ENCODE results near the gene RANBP17.
"Not testable (repeated sequence)": the region's sequence is repeated elsewhere in the genome, so short reads cannot be mapped to it uniquely, and the experiment has no call there.

- TF ChIP-seq, protein P1, sequence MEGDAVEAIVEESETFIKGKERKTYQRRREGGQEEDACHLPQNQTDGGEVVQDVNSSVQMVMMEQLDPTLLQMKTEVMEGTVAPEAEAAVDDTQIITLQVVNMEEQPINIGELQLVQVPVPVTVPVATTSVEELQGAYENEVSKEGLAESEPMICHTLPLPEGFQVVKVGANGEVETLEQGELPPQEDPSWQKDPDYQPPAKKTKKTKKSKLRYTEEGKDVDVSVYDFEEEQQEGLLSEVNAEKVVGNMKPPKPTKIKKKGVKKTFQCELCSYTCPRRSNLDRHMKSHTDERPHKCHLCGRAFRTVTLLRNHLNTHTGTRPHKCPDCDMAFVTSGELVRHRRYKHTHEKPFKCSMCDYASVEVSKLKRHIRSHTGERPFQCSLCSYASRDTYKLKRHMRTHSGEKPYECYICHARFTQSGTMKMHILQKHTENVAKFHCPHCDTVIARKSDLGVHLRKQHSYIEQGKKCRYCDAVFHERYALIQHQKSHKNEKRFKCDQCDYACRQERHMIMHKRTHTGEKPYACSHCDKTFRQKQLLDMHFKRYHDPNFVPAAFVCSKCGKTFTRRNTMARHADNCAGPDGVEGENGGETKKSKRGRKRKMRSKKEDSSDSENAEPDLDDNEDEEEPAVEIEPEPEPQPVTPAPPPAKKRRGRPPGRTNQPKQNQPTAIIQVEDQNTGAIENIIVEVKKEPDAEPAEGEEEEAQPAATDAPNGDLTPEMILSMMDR (IDR thresholded peaks at IDR 0.05) = not testable (repeated sequence)
- not testable (repeated sequence) for TF ChIP-seq POLR2A, POLR2AphosphoS5 (IDR thresholded peaks at IDR 0.05)
These were observed 313.1 kb downstream of the RANBP17 start for GRCh38 chr5:171174960-171175359.
